Adrenal gland (tissue), 12 donors: Measurements from ENCODE around the gene PLEKHA5. TPM values are rescaled to one million over a fixed set of nuclear protein-coding genes. Genes with fewer than 3 reads are reported as not detected.

ENCODE experiments used
- DNase-seq, 7 donors: peaks; one replicate each; pipeline ENCODE4 v3.0.0-alpha.2; 2019 to 2020
- H3K27ac ChIP-seq, 5 donors: fragments of 200-600 bp; sonication (generic) in 4 of 5; 1 replicate in 3 of 5; 2 replicates in 2 of 5; pipeline versions ENCODE4 v1.5.1 to v1.8.0; 2016 to 2020; ENCODE audit warnings: mild to moderate bottlenecking in 1 of 5
- H3K27me3 ChIP-seq: fragments of 200-600 bp; 2 replicates; pipeline ENCODE4 v1.8.0; 2021
- H3K36me3 ChIP-seq, 2 donors: fragments of 200-600 bp; replicated peaks in 1 of 2; 1 replicate in 1 of 2; 2 replicates in 1 of 2; pipeline versions ENCODE4 v1.5.1 to v1.8.0; 2018 to 2022
- H3K4me1 ChIP-seq, 2 donors: fragments of 200-600 bp; replicated peaks in 1 of 2; 1 replicate in 1 of 2; 2 replicates in 1 of 2; pipeline versions ENCODE4 v1.5.1 to v1.8.0; 2018 to 2021
- H3K4me3 ChIP-seq, 4 donors: fragments of 200-600 bp; sonication (generic) in 3 of 4; one replicate each; pipeline ENCODE4 v1.5.1; 2016 to 2018
- H3K9me3 ChIP-seq, 3 donors: fragments of 200-600 bp; sonication (generic) in 1 of 3; replicated peaks in 1 of 3; 1 replicate in 2 of 3; 2 replicates in 1 of 3; pipeline versions ENCODE4 v1.5.1 to v1.8.0; 2016 to 2021
- CTCF ChIP-seq, 6 experiments: fragments of 450-650 bp in 4 of 6; fragments of 200-600 bp in 2 of 6; sonication (generic) in 1 of 6; IDR thresholded peaks; 1 replicate in 5 of 6; 2 replicates in 1 of 6; pipeline versions ENCODE4 v1.5.1 to v1.8.0; 2016 to 2021; ENCODE audit warnings: antibody characterized with exemption in 6 of 6, mild to moderate bottlenecking in 2 of 6, moderate library complexity in 1 of 6
- POLR2A ChIP-seq, 2 donors: fragments of 450-650 bp; IDR thresholded peaks; one replicate each; pipeline ENCODE4 v1.6.1; 2017; ENCODE audit warnings: antibody characterized with exemption in 2 of 2, mild to moderate bottlenecking in 2 of 2, moderate library complexity in 1 of 2
- WGBS, 4 donors: extraction: QIAGEN DNeasy Blood & Tissue Kit in 2 of 4; methylation state at CpG; one replicate each; pipeline versions ENCODE4 v1.1.5 to v1.1.7; 2013 to 2017; 5-methylcytosine and 5-hydroxymethylcytosine counted together
- intact Hi-C, 2 donors: fragments of 100-400 bp; cut with DNase I; formaldehyde crosslinking; loops; one replicate each; pipeline versions ENCODE4 v1.14.1 to v1.15.0; 2022 to 2023
- polyA plus RNA-seq, 3 donors: library from polyadenylated mRNA; stranded (reverse); fragments of 200-250 nt in 2 of 3; fragments of 350-450 nt in 1 of 3; fragmentation: Illumina TruSeq in 1 of 3; extraction: RNeasy Lipid Tissue Mini Kit (QIAGEN cat#74804) in 1 of 3; gene quantifications; one replicate each; pipeline ENCODE4 v1.2.3, GENCODE V29; 2013 to 2014
- total RNA-seq, 9 donors: library from RNA; depleted of rRNA in 4 of 9; stranded (reverse); fragments of >200 nt in 4 of 9; fragments of 120-200 nt in 1 of 9; fragmentation: NEBNext Ultra II Directional in 1 of 9; extraction: Animal tissue kit (Norgen Biotek cat#: 25700) in 1 of 9; gene quantifications; one replicate each; pipeline versions ENCODE4 v1.1.0 to v1.2.4, GENCODE V29; 2013 to 2023
- donor health status: healthy with polysubstance abuse.
- donor health status: Bipolar disorder and iron deficiency.
- donor health status: DM: yes; HTN: yes; CAD: no.
- donor health status: DM: no; HTN: no; CAD: no.
- donor health status: DM: no; HTN: no; CAD: no.
- donor health status: DM: yes; HTN: yes; CAD: no.

Gene PLEKHA5
- total and polyA plus RNA-seq, 12 donors, result 26.1 to 165 (median 95.7) TPM

- no peaks in the 10 kb centered on the region for H3K4me1 ChIP-seq
- H3K9me3 ChIP-seq, result no peaks in the 10 kb centered on the region
- intact Hi-C loops, result no loop called here
- H3K27me3 ChIP-seq, result no peaks in the 10 kb centered on the region
- no peaks in the 10 kb centered on the region for H3K36me3 ChIP-seq
- WGBS, 4 donors, result 57 to 63% (median 59%) methylated on average over 3 of the region's 3 CpGs
- DNase-seq, result no peak
- TF ChIP-seq POLR2A (IDR thresholded peaks at IDR 0.05), result no peak
- TF ChIP-seq CTCF (IDR thresholded peaks at IDR 0.05), result no peak
- no peak overlapping the region for H3K4me3 ChIP-seq
- H3K27ac ChIP-seq, result no peak overlapping the region
Measured at GRCh38 chr12:19120795-19121194, 8.7 kb upstream of the PLEKHA5 start.

GRCh38 chr12:19121449-19122018 is 8.0 kb upstream of the PLEKHA5 start:
- no peaks in the 10 kb centered on the region for H3K9me3 ChIP-seq
- intact Hi-C loops, result no loop called here
- 74 to 86% (median 79%) methylated on average over 1 of the region's 1 CpG for WGBS, 4 donors
- no peaks in the 10 kb centered on the region for H3K4me1 ChIP-seq
- DNase-seq, result no peak
- H3K4me3 ChIP-seq, result no peak overlapping the region
- no peaks in the 10 kb centered on the region for H3K36me3 ChIP-seq
- no peak for TF ChIP-seq POLR2A (IDR thresholded peaks at IDR 0.05)
- no peak for TF ChIP-seq CTCF (IDR thresholded peaks at IDR 0.05)
- no peaks in the 10 kb centered on the region for H3K27me3 ChIP-seq
- no peak overlapping the region for H3K27ac ChIP-seq

GRCh38 chr12:19125325-19125724 is 4.2 kb upstream of the PLEKHA5 start:
- DNase-seq, result no peak
- Histone ChIP-seq H3K27me3 (no peaks in the 10 kb centered on the region), H3K4me1 (no peaks in the 10 kb centered on the region), H3K27ac (no peak overlapping the region), H3K36me3 (no peaks in the 10 kb centered on the region), H3K9me3 (peaks cover 0 to 9% (median 0%) of the 10 kb centered on the region in 3 donors), H3K4me3 (no peak overlapping the region)
- TF ChIP-seq CTCF (IDR thresholded peaks at IDR 0.05) (no peak), POLR2A (IDR thresholded peaks at IDR 0.05) (no peak)
- 75 to 83% (median 82%) methylated on average over 5 of the region's 5 CpGs for WGBS, 4 donors
- intact Hi-C loops, result no loop called here

GRCh38 chr12:19127270-19127669 is 2.3 kb upstream of the PLEKHA5 start:
- no peak for DNase-seq
- H3K9me3 ChIP-seq, result peaks cover 0 to 9% (median 0%) of the 10 kb centered on the region in 3 donors
- H3K36me3 ChIP-seq, result no peaks in the 10 kb centered on the region
- H3K27ac ChIP-seq, result no peak overlapping the region
- no peaks in the 10 kb centered on the region for H3K27me3 ChIP-seq
- no peak overlapping the region for H3K4me3 ChIP-seq
- peaks cover 6 to 12% of the 10 kb centered on the region in 2 donors for H3K4me1 ChIP-seq
- no peak for TF ChIP-seq CTCF (IDR thresholded peaks at IDR 0.05)
- TF ChIP-seq POLR2A (IDR thresholded peaks at IDR 0.05), result no peak
- intact Hi-C loops, result no loop called here
